ENCODE data around the gene LRWD1.
"Not testable (repeated sequence)": the region's sequence is repeated elsewhere in the genome, so short reads cannot be mapped to it uniquely, and the experiment has no call there.

Gene LRWD1

GRCh38 chr7:102444961-102445673 is 19.7 kb upstream of the LRWD1 start:
- no peak for DNase-seq

- DNase-seq, result no peak
These were observed 19.1 kb upstream of the LRWD1 start for GRCh38 chr7:102445674-102446071.

- DNase-seq, result no peak
These were observed 18.2 kb upstream of the LRWD1 start for GRCh38 chr7:102446387-102447156.

- DNase-seq, result no peak
These were observed 17.5 kb upstream of the LRWD1 start for GRCh38 chr7:102447311-102447710.

- no peak for DNase-seq
These were observed 15.6 kb upstream of the LRWD1 start for GRCh38 chr7:102449136-102449535.

- DNase-seq, result no peak
These were observed 14.5 kb upstream of the LRWD1 start for GRCh38 chr7:102450242-102450641.

- DNase-seq, result no peak
These were observed 13.3 kb upstream of the LRWD1 start for GRCh38 chr7:102451371-102452054.

- DNase-seq, result no peak
These were observed 12.3 kb upstream of the LRWD1 start for GRCh38 chr7:102452451-102452850.

- no peak for DNase-seq
These were observed 11.5 kb upstream of the LRWD1 start for GRCh38 chr7:102453319-102453718.

GRCh38 chr7:102454468-102454867 is 10.3 kb upstream of the LRWD1 start:
- DNase-seq, result no peak

- not testable (repeated sequence) for DNase-seq
These were observed 9.9 kb upstream of the LRWD1 start for GRCh38 chr7:102454932-102455331.

GRCh38 chr7:102455596-102455995 is 9.2 kb upstream of the LRWD1 start:
- no peak for DNase-seq

- no peak for DNase-seq
These were observed 8.5 kb upstream of the LRWD1 start for GRCh38 chr7:102456327-102456726.

GRCh38 chr7:102457352-102457924 is 7.3 kb upstream of the LRWD1 start:
- no peak for DNase-seq

- DNase-seq, result no peak
These were observed 5.5 kb upstream of the LRWD1 start for GRCh38 chr7:102459221-102459844.

- DNase-seq, result no peak
These were observed 4.3 kb upstream of the LRWD1 start for GRCh38 chr7:102460467-102460866.

- peak; percentile 40 for DNase-seq
These were observed 775 bp upstream of the LRWD1 start for GRCh38 chr7:102463841-102464576.

GRCh38 chr7:102466097-102466496 is 1.3 kb downstream of the LRWD1 start:
- DNase-seq, result no peak

- no peak for DNase-seq
These were observed 3.0 kb downstream of the LRWD1 start for GRCh38 chr7:102467581-102468477.

GRCh38 chr7:102468478-102469350 is 3.9 kb downstream of the LRWD1 start:
- no peak for DNase-seq
